HepG2 (cell line): ENCODE measurements around the gene GEMIN8. TPM values are rescaled to one million over a fixed set of nuclear protein-coding genes. Genes with fewer than 3 reads are reported as not detected.

ENCODE experiments used
- ATAC-seq: fragments of 200-7000 bp; cut with Tn5 transposase; 3 replicates; pipeline ENCODE4 v1.9.1; 2020; ENCODE audit warnings: mild to moderate bottlenecking, moderate library complexity
- BruUV-seq: library from RNA; stranded (reverse); fragments of 400-500 nt; replicated peaks from 2 replicates; lab custom pipeline; 2021; lab: Mats Ljungman, UMichigan
- CTCF ChIA-PET: fragments of 300-600 bp; formaldehyde crosslinking; extraction: SDS; loops from one replicate; lab custom pipeline; 2021; ENCODE audit warnings: low total read pairs, inconsistent platforms, low intra/inter-chr PET ratio; lab: Yijun Ruan, JAX
- POLR2A ChIA-PET: fragments of 350-600 bp; sonication (Branson Sonifier 250); formaldehyde crosslinking; loops from one replicate; lab custom pipeline; 2020; ENCODE audit warnings: antibody characterized with exemption, inconsistent platforms; lab: Yijun Ruan, JAX
- DNase-seq: peaks from one replicate; pipeline ENCODE4 v3.0.0-alpha.2; 2015; ENCODE audit warnings: low spot score
- FAIRE-seq: peaks from 3 replicates; lab custom pipeline; 2011; peaks lifted over from hg19 to GRCh38; lab: Jason Lieb, UNC
- H2AFZ ChIP-seq: one replicate; pipeline ENCODE4 v1.6.1; 2011; ENCODE audit warnings: low read length, inconsistent platforms
- H3K27ac ChIP-seq: fragments of 300-600 bp; 3 replicates; pipeline ENCODE4 v1.8.0; 2011; ENCODE audit warnings: mixed run types, mild to moderate bottlenecking, mixed read lengths, low read length, inconsistent platforms; ENCODE audit not compliant: insufficient read depth; ENCODE audit errors: extremely low read length
- H3K27me3 ChIP-seq, 2 experiments: fragments of 200-600 bp in 1 of 2; 2 replicates in 1 of 2; 3 replicates in 1 of 2; pipeline versions ENCODE4 v1.6.0 to v1.8.0; 2011; ENCODE audit warnings: low read length in 2 of 2, mild to moderate bottlenecking in 2 of 2, moderate library complexity in 2 of 2, inconsistent platforms in 1 of 2; ENCODE audit not compliant: insufficient read depth in 2 of 2, control insufficient read depth in 1 of 2
- H3K36me3 ChIP-seq, 2 experiments: fragments of 200-600 bp in 1 of 2; replicated peaks in 1 of 2; 2 replicates in 1 of 2; 3 replicates in 1 of 2; pipeline versions ENCODE4 v1.5.1 to v1.8.0; 2011; ENCODE audit warnings: low read length in 2 of 2, inconsistent platforms in 1 of 2; ENCODE audit not compliant: insufficient read depth in 2 of 2, control insufficient read depth in 1 of 2
- H3K4me1 ChIP-seq: 2 replicates; pipeline ENCODE4 v1.5.1; 2012; ENCODE audit warnings: low read length, inconsistent platforms; ENCODE audit not compliant: insufficient read depth
- H3K4me2 ChIP-seq: 2 replicates; pipeline ENCODE4 v1.6.0; 2011; ENCODE audit warnings: low read depth, low read length, inconsistent platforms
- H3K4me3 ChIP-seq, 3 experiments: fragments of 200-600 bp in 1 of 3; sonication (generic), shearing (Covaris generic) in 1 of 3; replicated peaks in 1 of 3; 2 replicates each; pipeline ENCODE4 v1.5.1; 2011 to 2016; ENCODE audit warnings: low read length in 3 of 3, inconsistent platforms in 2 of 3, low read depth in 2 of 3, mild to moderate bottlenecking in 2 of 3, control low read depth in 1 of 3, mixed read lengths in 1 of 3; ENCODE audit not compliant: insufficient read depth in 1 of 3
- H3K79me2 ChIP-seq: one replicate; pipeline ENCODE4 v1.6.1; 2011; ENCODE audit warnings: low read length, inconsistent platforms; ENCODE audit not compliant: insufficient read depth
- H3K9ac ChIP-seq: 2 replicates; pipeline ENCODE4 v1.6.0; 2011; ENCODE audit warnings: mild to moderate bottlenecking, low read depth, low read length, inconsistent platforms; ENCODE audit not compliant: insufficient read depth
- H3K9me3 ChIP-seq: 2 replicates; pipeline ENCODE4 v1.5.1; 2012; ENCODE audit warnings: mild to moderate bottlenecking, low read length
- H4K20me1 ChIP-seq: 2 replicates; pipeline ENCODE4 v1.6.0; 2011; ENCODE audit warnings: inconsistent platforms, mild to moderate bottlenecking, low read length, moderate library complexity; ENCODE audit not compliant: insufficient read depth
- EED ChIP-seq: sonication (generic); formaldehyde crosslinking; IDR thresholded peaks from 2 replicates; pipeline ENCODE4 v1.5.0; 2020; ENCODE audit warnings: mild to moderate bottlenecking, missing genetic modification reagents
- HOXA5 ChIP-seq: sonication (generic); formaldehyde crosslinking; IDR thresholded peaks from 2 replicates; pipeline ENCODE4 v1.4.0; 2020; ENCODE audit warnings: missing genetic modification reagents
- SIX4 ChIP-seq: sonication (generic); formaldehyde crosslinking; IDR thresholded peaks from 2 replicates; pipeline ENCODE4 v1.4.0; 2020; ENCODE audit warnings: missing genetic modification reagents
- ZNF317 ChIP-seq: sonication (generic); formaldehyde crosslinking; IDR thresholded peaks from 2 replicates; pipeline ENCODE4 v1.5.0; 2020; ENCODE audit warnings: mild to moderate bottlenecking, missing genetic modification reagents
- WGBS: methylation state at CpG from one replicate; pipeline ENCODE4 v1.1.6; 2017; ENCODE audit warnings: low lambda C conversion rate; 5-methylcytosine and 5-hydroxymethylcytosine counted together
- in situ Hi-C: cut with HindIII; loops from 2 replicates; pipeline ENCODE4 v1.10.0; 2017; ENCODE audit warnings: low pct_unique_long_range_greater_than_20kb; ENCODE audit not compliant: extremely low pct_ligation_motif_present
- intact Hi-C: fragments of 100-400 bp; cut with micrococcal nuclease; formaldehyde crosslinking; loops from one replicate; pipeline ENCODE4 v1.10.0; 2022; ENCODE audit not compliant: unreplicated experiment
- polyA plus RNA-seq, 8 experiments: library from polyadenylated mRNA; depleted of rRNA in 3 of 8; stranded (reverse) in 7 of 8; unstranded in 1 of 8; fragments of >200 nt; fragmentation: Illumina TruSeq in 4 of 8; extraction: Trizol in 4 of 8; gene quantifications; 2 replicates each; pipeline versions ENCODE4 v1.2.1 to v1.2.3, GENCODE V29; 2011 to 2016; ENCODE audit warnings: low read depth in 4 of 8, missing spikeins in 1 of 8, mixed read lengths in 1 of 8; ENCODE audit not compliant: insufficient read depth in 1 of 8
- total RNA-seq, 5 experiments: library from RNA; depleted of rRNA; stranded (reverse); fragments of >200 nt; fragmentation: Illumina TruSeq; extraction: Trizol; gene quantifications; 2 replicates each; pipeline ENCODE4 v1.2.3, GENCODE V29; 2016; ENCODE audit warnings: low read depth in 1 of 5
- TF ChIP-seq, protein P1 (sequence below): sonication (generic); formaldehyde crosslinking; IDR thresholded peaks from 2 replicates; pipeline ENCODE4; 2020; ENCODE audit warnings: missing genetic modification reagents, mild to moderate bottlenecking, borderline replicate concordance
- TF ChIP-seq, protein P2 (sequence below): sonication (generic); formaldehyde crosslinking; IDR thresholded peaks from 2 replicates; pipeline ENCODE4 v1.8.1; 2023; ENCODE audit warnings: mild to moderate bottlenecking, moderate library complexity, missing genetic modification reagents

The GEMIN8 gene
- total and polyA plus RNA-seq, 2 of the 13 experiments (the other 11 are each of a cell fraction or from before 2014, with no cell fraction given) = 9.7 to 23.7 TPM

DNA sequence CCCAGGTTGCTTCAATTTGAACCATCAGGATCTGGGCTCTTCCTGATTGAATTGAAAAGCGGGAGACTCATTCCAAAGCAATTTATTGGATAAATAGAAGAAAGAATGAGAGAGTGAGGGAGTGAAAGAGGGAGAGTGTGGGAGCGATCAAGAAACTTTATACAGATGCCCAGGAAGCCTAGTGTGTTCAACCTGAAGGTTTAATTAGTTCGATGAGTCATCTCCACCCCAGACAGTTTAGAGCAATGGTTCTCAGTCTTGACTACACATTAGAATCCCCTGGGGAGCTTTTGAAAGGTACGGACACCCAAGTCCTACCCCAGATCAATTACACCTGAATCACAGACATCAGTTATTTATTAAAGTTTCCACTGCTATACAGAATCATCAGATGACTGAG, 61.5 kb downstream of the GEMIN8 start:
- no peak overlapping the region for H3K9ac ChIP-seq
- H3K4me2 ChIP-seq = no peak overlapping the region
- ChIA-PET POLR2A (no interaction called here), CTCF (no interaction called here)
- intact Hi-C loops (no loop called here), in situ Hi-C loops (no loop called here)
- ATAC-seq (no peak), DNase-seq (no peak), FAIRE-seq (no peak)
- no TSS peak for BruUV-seq
- no peak overlapping the region for H3K27ac ChIP-seq
- H3K4me1 ChIP-seq = no peaks in the 10 kb centered on the region
- H3K27me3 ChIP-seq = no peaks in the 10 kb centered on the region
- H3K9me3 ChIP-seq = no peaks in the 10 kb centered on the region
- TF ChIP-seq SIX4 (CRISPR knock-in tag) = no peak
- TF ChIP-seq, protein P1, sequence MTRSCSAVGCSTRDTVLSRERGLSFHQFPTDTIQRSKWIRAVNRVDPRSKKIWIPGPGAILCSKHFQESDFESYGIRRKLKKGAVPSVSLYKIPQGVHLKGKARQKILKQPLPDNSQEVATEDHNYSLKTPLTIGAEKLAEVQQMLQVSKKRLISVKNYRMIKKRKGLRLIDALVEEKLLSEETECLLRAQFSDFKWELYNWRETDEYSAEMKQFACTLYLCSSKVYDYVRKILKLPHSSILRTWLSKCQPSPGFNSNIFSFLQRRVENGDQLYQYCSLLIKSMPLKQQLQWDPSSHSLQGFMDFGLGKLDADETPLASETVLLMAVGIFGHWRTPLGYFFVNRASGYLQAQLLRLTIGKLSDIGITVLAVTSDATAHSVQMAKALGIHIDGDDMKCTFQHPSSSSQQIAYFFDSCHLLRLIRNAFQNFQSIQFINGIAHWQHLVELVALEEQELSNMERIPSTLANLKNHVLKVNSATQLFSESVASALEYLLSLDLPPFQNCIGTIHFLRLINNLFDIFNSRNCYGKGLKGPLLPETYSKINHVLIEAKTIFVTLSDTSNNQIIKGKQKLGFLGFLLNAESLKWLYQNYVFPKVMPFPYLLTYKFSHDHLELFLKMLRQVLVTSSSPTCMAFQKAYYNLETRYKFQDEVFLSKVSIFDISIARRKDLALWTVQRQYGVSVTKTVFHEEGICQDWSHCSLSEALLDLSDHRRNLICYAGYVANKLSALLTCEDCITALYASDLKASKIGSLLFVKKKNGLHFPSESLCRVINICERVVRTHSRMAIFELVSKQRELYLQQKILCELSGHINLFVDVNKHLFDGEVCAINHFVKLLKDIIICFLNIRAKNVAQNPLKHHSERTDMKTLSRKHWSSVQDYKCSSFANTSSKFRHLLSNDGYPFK (CRISPR knock-in tag) = no peak
- no peak for TF ChIP-seq ZNF317 (CRISPR knock-in tag)
- H3K36me3 ChIP-seq = no peaks in the 10 kb centered on the region
- WGBS = 0% methylated on average over 3 of the region's 4 CpGs
- H4K20me1 ChIP-seq = no peaks in the 10 kb centered on the region
- no peak overlapping the region for H3K4me3 ChIP-seq
- H3K79me2 ChIP-seq = no peaks in the 10 kb centered on the region
- H2AFZ ChIP-seq = no peak overlapping the region

DNA sequence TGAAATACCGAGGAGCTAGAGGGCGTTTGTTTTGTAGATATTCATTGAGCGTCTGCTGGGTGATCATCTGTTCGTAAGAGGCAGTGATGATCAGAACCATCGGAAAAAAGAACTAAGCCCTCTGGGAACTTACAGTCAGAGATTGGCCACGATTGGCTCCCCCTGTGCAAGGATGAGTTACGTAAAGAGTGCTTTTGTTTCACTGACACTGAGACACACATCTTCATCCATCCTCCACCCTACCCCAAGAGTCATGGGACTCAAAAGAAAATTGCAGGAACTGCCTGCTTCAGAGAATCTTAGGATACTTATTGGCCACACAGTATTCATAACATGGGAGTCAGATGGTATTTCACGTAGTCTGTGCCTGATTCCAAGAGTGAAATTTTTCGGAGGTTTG, 62.1 kb downstream of the GEMIN8 start:
- Histone ChIP-seq H3K4me2 (no peak overlapping the region), H3K4me1 (no peaks in the 10 kb centered on the region), H3K4me3 (no peak overlapping the region), H3K79me2 (no peaks in the 10 kb centered on the region), H4K20me1 (no peaks in the 10 kb centered on the region), H3K27me3 (no peaks in the 10 kb centered on the region), H3K9me3 (no peaks in the 10 kb centered on the region), H3K9ac (no peak overlapping the region), H2AFZ (no peak overlapping the region), H3K36me3 (no peaks in the 10 kb centered on the region), H3K27ac (no peak overlapping the region)
- DNase-seq (no peak), FAIRE-seq (no peak), ATAC-seq (no peak)
- ChIA-PET POLR2A (no interaction called here), CTCF (no interaction called here)
- intact Hi-C loops (no loop called here), in situ Hi-C loops (no loop called here)
- WGBS = 40% methylated on average over 5 of the region's 9 CpGs
- no TSS peak for BruUV-seq
- TF ChIP-seq, protein P2, sequence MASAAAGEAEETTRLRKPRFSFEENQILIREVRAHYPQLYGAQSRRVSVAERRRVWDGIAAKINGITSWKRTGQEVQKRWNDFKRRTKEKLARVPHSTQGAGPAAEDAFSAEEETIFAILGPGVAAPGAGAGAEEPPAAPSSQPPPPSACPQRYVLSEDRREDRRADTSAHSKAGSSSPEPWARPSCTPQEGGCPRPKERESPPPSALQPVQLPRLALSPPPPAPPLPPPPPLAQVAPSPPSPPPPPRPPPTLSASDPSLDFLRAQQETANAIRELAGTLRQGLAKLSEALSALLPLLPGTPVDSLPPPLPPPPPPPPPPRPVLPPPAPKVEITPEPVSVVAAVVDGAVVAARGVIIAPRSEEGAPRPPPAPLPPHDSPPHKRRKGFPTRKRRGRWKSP (CRISPR knock-in tag) = no peak
- TF ChIP-seq EED (CRISPR knock-in tag) = no peak
- no peak for TF ChIP-seq HOXA5
